GM18520 (cell line): ENCODE measurements around the gene CPT1B.
"Not testable (repeated sequence)": the region's sequence is repeated elsewhere in the genome, so short reads cannot be mapped to it uniquely, and the experiment has no call there.

ENCODE experiments used
- ATAC-seq: cut with Tn5 transposase; IDR thresholded peaks from one replicate; pipeline ENCODE4 v1.9.1; 2021; ENCODE audit not compliant: unreplicated experiment

The CPT1B gene

GRCh38 chr22:50529897-50530579, 48.2 kb downstream of the CPT1B start, which contains the start of gene TYMP:
TYMP (minus strand) TSS chr22:50530012; CDS start chr22:50529709, 303 bp downstream.
- peak; percentile 16 for ATAC-seq

GRCh38 chr22:50529416-50529896, 48.8 kb downstream of the CPT1B start:
- no peak for ATAC-seq

GRCh38 chr22:50528682-50529415, 49.4 kb downstream of the CPT1B start:
- ATAC-seq: no peak

- no peak for ATAC-seq
These were observed 50.1 kb downstream of the CPT1B start for GRCh38 chr22:50527921-50528681.

- ATAC-seq: no peak
These were observed 51.1 kb downstream of the CPT1B start for GRCh38 chr22:50526834-50527801.

GRCh38 chr22:50526108-50526833, 52.0 kb downstream of the CPT1B start:
- ATAC-seq: peak; percentile 23

GRCh38 chr22:50525858-50526107, 52.4 kb downstream of the CPT1B start:
- ATAC-seq: no peak

GRCh38 chr22:50525104-50525857, 52.9 kb downstream of the CPT1B start, which contains the start of gene SCO2:
SCO2 (minus strand) TSS chr22:50525598; CDS start chr22:50524411, 1,187 bp downstream.
- peak; percentile 31 for ATAC-seq

GRCh38 chr22:50524676-50525103, 53.5 kb downstream of the CPT1B start:
- no peak for ATAC-seq

GRCh38 chr22:50523806-50524675, 54.2 kb downstream of the CPT1B start:
- ATAC-seq: no peak

- no peak for ATAC-seq
These were observed 54.8 kb downstream of the CPT1B start for GRCh38 chr22:50523458-50523805.

GRCh38 chr22:50522806-50523438, 55.3 kb downstream of the CPT1B start:
- no peak for ATAC-seq

- no peak for ATAC-seq
These were observed 55.9 kb downstream of the CPT1B start for GRCh38 chr22:50522208-50522805.

GRCh38 chr22:50521710-50522109, 56.5 kb downstream of the CPT1B start:
- no peak for ATAC-seq

- ATAC-seq: no peak
These were observed 57.3 kb downstream of the CPT1B start for GRCh38 chr22:50520826-50521453.

GRCh38 chr22:50520184-50520583, 58.0 kb downstream of the CPT1B start:
- not testable (repeated sequence) for ATAC-seq

GRCh38 chr22:50519151-50519550, 59.1 kb downstream of the CPT1B start:
- no peak for ATAC-seq
